ACC112 (cell line): Measurements from ENCODE around the gene WDR7.

Experiments
- H2AFZ ChIP-seq: fragments of 200-600 bp; sonication (generic); one replicate; pipeline ENCODE4 v1.6.0; 2017; ENCODE audit warnings: antibody characterized with exemption, low read length; ENCODE audit not compliant: unreplicated experiment
- H3K27ac ChIP-seq: fragments of 200-600 bp; sonication (generic); 2 replicates; pipeline ENCODE4 v1.5.1; 2014; ENCODE audit warnings: low read depth, mild to moderate bottlenecking, antibody characterized with exemption, low read length, moderate library complexity
- H3K27me3 ChIP-seq: fragments of 200-600 bp; sonication (generic); 2 replicates; pipeline ENCODE4 v1.6.1; 2014; ENCODE audit warnings: mild to moderate bottlenecking, antibody characterized with exemption, low read length, moderate library complexity, mixed read lengths; ENCODE audit not compliant: insufficient read depth
- H3K36me3 ChIP-seq: fragments of 200-600 bp; sonication (generic); 2 replicates; pipeline ENCODE4 v1.6.1; 2016; ENCODE audit warnings: mild to moderate bottlenecking, antibody characterized with exemption, low read length, moderate library complexity, mixed read lengths; ENCODE audit not compliant: insufficient read depth
- H3K4me1 ChIP-seq: fragments of 200-600 bp; sonication (generic); one replicate; pipeline ENCODE4 v1.6.1; 2016; ENCODE audit warnings: low read length, mixed read lengths; ENCODE audit not compliant: insufficient read depth, unreplicated experiment, control insufficient read depth
- H3K4me3 ChIP-seq: fragments of 200-600 bp; sonication (generic); 2 replicates; pipeline ENCODE4 v1.5.1; 2014; ENCODE audit warnings: mild to moderate bottlenecking, low read depth, low read length
- H3K79me2 ChIP-seq: fragments of 200-600 bp; sonication (generic); one replicate; pipeline ENCODE4 v1.6.0; 2016; ENCODE audit warnings: low read length; ENCODE audit not compliant: control insufficient read depth, unreplicated experiment, insufficient read depth

Gene WDR7

DNA sequence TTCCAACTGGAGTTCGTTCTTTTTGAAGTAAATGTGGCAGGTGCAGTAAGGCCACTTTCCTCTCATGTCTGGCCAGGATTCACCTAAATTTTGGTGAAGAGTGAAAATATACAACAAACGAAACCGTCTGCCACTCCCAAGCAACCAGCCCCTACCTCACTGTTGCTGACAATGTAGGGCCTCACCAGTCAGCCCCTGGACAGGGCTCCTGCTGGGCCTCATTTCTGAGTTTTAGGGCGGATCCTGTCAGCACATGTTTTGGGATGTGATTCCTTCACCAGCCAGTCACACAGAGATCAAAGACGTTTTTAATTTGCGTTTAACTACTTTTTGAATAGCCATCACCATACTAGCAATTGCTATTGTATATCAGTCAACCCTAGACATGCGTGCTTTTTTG lies 185.0 kb downstream of the WDR7 start:
- H3K4me1 ChIP-seq: peaks cover 8% of the 10 kb centered on the region
- H2AFZ ChIP-seq: no peak overlapping the region
- H3K79me2 ChIP-seq: no peaks in the 10 kb centered on the region
- no peak overlapping the region for H3K27ac ChIP-seq
- H3K27me3 ChIP-seq: no peaks in the 10 kb centered on the region
- H3K4me3 ChIP-seq: no peak overlapping the region
- H3K36me3 ChIP-seq: no peaks in the 10 kb centered on the region

GRCh38 chr18:56841836-56842235 lies 190.7 kb downstream of the WDR7 start:
- Histone ChIP-seq H2AFZ (no peak overlapping the region), H3K4me3 (no peak overlapping the region), H3K36me3 (no peaks in the 10 kb centered on the region), H3K27ac (no peak overlapping the region), H3K4me1 (peaks cover 3% of the 10 kb centered on the region), H3K79me2 (no peaks in the 10 kb centered on the region), H3K27me3 (no peaks in the 10 kb centered on the region)

DNA sequence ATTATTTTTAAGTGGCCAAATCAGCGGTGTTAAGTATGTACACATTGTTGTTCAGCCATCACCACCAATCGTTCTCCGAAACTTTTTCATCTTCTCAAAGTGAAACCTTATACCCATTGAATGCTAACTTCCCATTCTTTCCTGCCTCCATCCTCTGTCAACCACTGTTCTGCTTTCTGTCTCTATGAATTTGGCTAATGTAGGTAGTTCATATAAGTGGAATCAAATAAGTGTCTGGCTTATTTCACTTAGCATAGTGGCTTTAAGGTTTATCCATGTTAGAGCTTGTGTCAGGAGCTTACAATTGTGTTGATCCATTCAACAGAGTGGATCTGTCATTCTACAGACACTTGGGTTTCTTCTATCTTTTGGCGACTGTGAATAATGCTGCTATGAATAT lies 192.1 kb downstream of the WDR7 start:
- no peak overlapping the region for H3K27ac ChIP-seq
- H3K79me2 ChIP-seq: no peaks in the 10 kb centered on the region
- no peak overlapping the region for H2AFZ ChIP-seq
- no peaks in the 10 kb centered on the region for H3K36me3 ChIP-seq
- H3K4me1 ChIP-seq: peaks cover 3% of the 10 kb centered on the region
- H3K4me3 ChIP-seq: no peak overlapping the region
- no peaks in the 10 kb centered on the region for H3K27me3 ChIP-seq

DNA sequence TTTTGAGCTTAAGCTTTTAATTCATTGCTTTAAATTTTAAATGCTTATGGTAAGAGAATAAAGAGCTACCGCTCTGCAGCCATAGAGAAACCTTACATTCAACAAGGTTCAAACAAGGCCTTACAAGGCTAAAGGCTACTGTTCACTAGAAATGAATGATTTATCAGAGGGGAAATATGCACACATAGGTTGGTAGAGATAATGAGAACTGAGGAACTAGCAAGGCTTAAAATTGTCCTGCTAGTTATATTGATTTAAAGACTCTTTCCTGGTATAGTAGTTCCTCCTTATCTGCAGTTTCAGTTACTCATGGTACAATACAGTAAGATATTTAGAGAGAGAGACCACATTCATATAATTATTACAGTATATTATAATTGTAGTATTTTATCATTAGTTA lies 193.4 kb downstream of the WDR7 start:
- Histone ChIP-seq H3K27ac (no peak overlapping the region), H3K4me1 (peaks cover 3% of the 10 kb centered on the region), H3K79me2 (no peaks in the 10 kb centered on the region), H3K27me3 (no peaks in the 10 kb centered on the region), H2AFZ (no peak overlapping the region), H3K36me3 (no peaks in the 10 kb centered on the region), H3K4me3 (no peak overlapping the region)

- H2AFZ ChIP-seq: no peak overlapping the region
- H3K4me1 ChIP-seq: no peaks in the 10 kb centered on the region
- no peaks in the 10 kb centered on the region for H3K36me3 ChIP-seq
- no peak overlapping the region for H3K4me3 ChIP-seq
- no peaks in the 10 kb centered on the region for H3K79me2 ChIP-seq
- H3K27ac ChIP-seq: no peak overlapping the region
- H3K27me3 ChIP-seq: no peaks in the 10 kb centered on the region
Measured at GRCh38 chr18:56851774-56852173, 200.6 kb downstream of the WDR7 start.

GRCh38 chr18:56853961-56854360 lies 202.8 kb downstream of the WDR7 start:
- Histone ChIP-seq H3K36me3 (no peaks in the 10 kb centered on the region), H3K27me3 (no peaks in the 10 kb centered on the region), H3K79me2 (no peaks in the 10 kb centered on the region), H3K4me3 (no peak overlapping the region), H3K27ac (no peak overlapping the region), H3K4me1 (no peaks in the 10 kb centered on the region), H2AFZ (no peak overlapping the region)

- no peak overlapping the region for H2AFZ ChIP-seq
- no peaks in the 10 kb centered on the region for H3K36me3 ChIP-seq
- no peak overlapping the region for H3K27ac ChIP-seq
- no peak overlapping the region for H3K4me3 ChIP-seq
- no peaks in the 10 kb centered on the region for H3K27me3 ChIP-seq
- H3K4me1 ChIP-seq: no peaks in the 10 kb centered on the region
- no peaks in the 10 kb centered on the region for H3K79me2 ChIP-seq
Measured at GRCh38 chr18:56861244-56861643, 210.1 kb downstream of the WDR7 start.

- no peak overlapping the region for H3K27ac ChIP-seq
Measured at GRCh38 chr18:56869189-56869777, 218.1 kb downstream of the WDR7 start.

DNA sequence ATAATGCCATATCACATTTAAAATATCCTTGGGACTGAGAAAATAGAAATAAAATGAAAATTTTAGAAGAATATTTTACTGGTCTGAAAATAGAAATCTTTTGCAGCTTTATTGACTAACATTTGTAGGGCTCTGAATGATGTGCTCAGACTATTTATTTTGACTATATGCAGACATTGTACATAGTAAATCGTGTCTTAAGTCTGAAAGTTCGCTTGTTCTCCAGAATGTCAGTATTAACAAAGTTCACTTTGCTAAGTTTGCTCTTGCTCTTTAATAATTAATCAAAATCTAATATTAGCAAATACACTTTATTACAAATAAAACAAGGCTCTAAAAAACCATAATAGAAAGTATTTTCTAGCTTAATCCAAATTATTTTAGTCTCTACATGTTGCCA lies 219.8 kb downstream of the WDR7 start:
- Histone ChIP-seq H3K4me1 (no peaks in the 10 kb centered on the region), H3K79me2 (no peaks in the 10 kb centered on the region), H3K27me3 (no peaks in the 10 kb centered on the region), H3K4me3 (no peak overlapping the region), H3K36me3 (no peaks in the 10 kb centered on the region), H3K27ac (no peak overlapping the region), H2AFZ (no peak overlapping the region)

More at GRCh38 chr18:56869189-56869777, 218.1 kb downstream of the WDR7 start:
- no peak overlapping the region for H2AFZ ChIP-seq
- no peaks in the 10 kb centered on the region for H3K79me2 ChIP-seq
- H3K36me3 ChIP-seq: no peaks in the 10 kb centered on the region
- H3K27me3 ChIP-seq: no peaks in the 10 kb centered on the region
- no peaks in the 10 kb centered on the region for H3K4me1 ChIP-seq
- H3K4me3 ChIP-seq: no peak overlapping the region

GRCh38 chr18:56872140-56872539 lies 221.0 kb downstream of the WDR7 start:
- no peaks in the 10 kb centered on the region for H3K36me3 ChIP-seq
- no peaks in the 10 kb centered on the region for H3K4me1 ChIP-seq
- no peaks in the 10 kb centered on the region for H3K79me2 ChIP-seq
- H3K27ac ChIP-seq: no peak overlapping the region
- no peak overlapping the region for H3K4me3 ChIP-seq
- no peak overlapping the region for H2AFZ ChIP-seq
- H3K27me3 ChIP-seq: no peaks in the 10 kb centered on the region

DNA sequence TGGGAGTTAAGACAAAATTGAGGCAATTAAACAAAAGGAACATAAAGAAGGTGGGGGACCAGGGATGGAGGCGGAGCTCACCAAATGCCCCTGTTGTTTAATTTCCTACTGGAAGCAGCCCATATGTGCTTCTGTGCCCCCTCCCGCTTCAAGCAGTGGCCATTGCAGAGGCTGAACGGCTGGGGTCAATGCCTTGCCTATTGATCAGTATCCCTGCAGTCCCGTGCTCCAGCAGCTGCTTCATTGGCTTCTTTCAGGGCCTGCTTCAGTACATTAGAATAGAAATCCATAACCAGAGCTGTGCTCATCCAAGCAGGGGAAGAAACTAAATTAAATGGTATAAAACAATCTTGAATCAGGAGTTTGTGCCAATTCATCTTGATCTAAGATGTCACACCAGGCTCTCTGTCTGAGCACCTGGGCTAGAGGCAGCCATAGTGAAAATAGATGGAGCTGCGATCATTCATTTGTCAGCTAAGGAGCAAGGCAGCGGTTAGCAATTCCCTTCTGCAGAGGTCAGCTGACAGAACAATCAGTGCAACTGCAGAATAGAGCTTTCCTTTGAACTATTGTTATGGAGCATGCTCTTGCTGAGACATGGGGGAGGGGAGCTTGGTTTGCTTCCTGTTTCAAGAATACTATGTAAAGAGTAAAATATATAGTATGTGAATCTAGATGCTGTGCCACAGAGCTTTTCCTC lies 222.4 kb downstream of the WDR7 start:
- Histone ChIP-seq H3K27ac (no peak overlapping the region), H3K27me3 (no peaks in the 10 kb centered on the region), H3K79me2 (no peaks in the 10 kb centered on the region), H3K36me3 (no peaks in the 10 kb centered on the region), H3K4me1 (no peaks in the 10 kb centered on the region), H3K4me3 (no peak overlapping the region), H2AFZ (no peak overlapping the region)
